ENCODE data around the gene ATRNL1. TPM values are rescaled to one million over a fixed set of nuclear protein-coding genes. Genes with fewer than 3 reads are reported as not detected.
A peak's percentile ranks its signal among the peaks of the same experiment; 100 is the strongest.

ATRNL1 gene
- total RNA-seq, 1 donor from 2014 or later, result 0.93 TPM

- Histone ChIP-seq H3K27ac (no peak overlapping the region), H3K27me3 (no peaks in the 10 kb centered on the region), H3K9me3 (no peaks in the 10 kb centered on the region), H3K4me1 (no peaks in the 10 kb centered on the region), H3K36me3 (no peaks in the 10 kb centered on the region), H3K4me3 (no peak overlapping the region)
- no peak for ATAC-seq
- intact Hi-C loops (cut with DNase I), result no loop called here
- DNase-seq, result no peak
- no peak for TF ChIP-seq CTCF (IDR thresholded peaks at IDR 0.05)
Observed at GRCh38 chr10:115974351-115974750, 881.2 kb downstream of the ATRNL1 start.

GRCh38 chr10:115974816-115975430 lies 881.8 kb downstream of the ATRNL1 start:
- Histone ChIP-seq H3K27me3 (no peaks in the 10 kb centered on the region), H3K4me1 (no peaks in the 10 kb centered on the region), H3K27ac (no peak overlapping the region), H3K36me3 (no peaks in the 10 kb centered on the region), H3K4me3 (no peak overlapping the region), H3K9me3 (no peaks in the 10 kb centered on the region)
- DNase-seq, result no peak
- intact Hi-C loops (cut with DNase I), result no loop called here
- no peak for TF ChIP-seq CTCF (IDR thresholded peaks at IDR 0.05)
- ATAC-seq, result peak; percentile 16

- DNase-seq (no peak), ATAC-seq (no peak)
- no peaks in the 10 kb centered on the region for H3K36me3 ChIP-seq
- intact Hi-C loops (cut with DNase I), result no loop called here
- H3K27me3 ChIP-seq, result no peaks in the 10 kb centered on the region
- H3K4me1 ChIP-seq, result no peaks in the 10 kb centered on the region
- no peak overlapping the region for H3K4me3 ChIP-seq
- no peak for TF ChIP-seq CTCF (IDR thresholded peaks at IDR 0.05)
- H3K27ac ChIP-seq, result no peak overlapping the region
- no peaks in the 10 kb centered on the region for H3K9me3 ChIP-seq
Observed at GRCh38 chr10:115975506-115975905, 882.3 kb downstream of the ATRNL1 start.

GRCh38 chr10:115976342-115976741 lies 883.2 kb downstream of the ATRNL1 start:
- no peaks in the 10 kb centered on the region for H3K27me3 ChIP-seq

GRCh38 chr10:115977855-115978254 lies 884.7 kb downstream of the ATRNL1 start:
- TF ChIP-seq CTCF (IDR thresholded peaks at IDR 0.05), result no peak
- H3K4me1 ChIP-seq, result no peaks in the 10 kb centered on the region
- DNase-seq (no peak), ATAC-seq (no peak)
- no peaks in the 10 kb centered on the region for H3K27me3 ChIP-seq
- no peaks in the 10 kb centered on the region for H3K36me3 ChIP-seq
- no peaks in the 10 kb centered on the region for H3K9me3 ChIP-seq
- no peak overlapping the region for H3K27ac ChIP-seq
- intact Hi-C loops (cut with DNase I), result no loop called here
- H3K4me3 ChIP-seq, result no peak overlapping the region

More at GRCh38 chr10:115976342-115976741, 883.2 kb downstream of the ATRNL1 start:
- no peak overlapping the region for H3K4me3 ChIP-seq
- DNase-seq (no peak), ATAC-seq (no peak)
- no peak overlapping the region for H3K27ac ChIP-seq
- no peaks in the 10 kb centered on the region for H3K36me3 ChIP-seq
- intact Hi-C loops (cut with DNase I), result no loop called here
- H3K9me3 ChIP-seq, result no peaks in the 10 kb centered on the region
- H3K4me1 ChIP-seq, result no peaks in the 10 kb centered on the region
- no peak for TF ChIP-seq CTCF (IDR thresholded peaks at IDR 0.05)

GRCh38 chr10:115979576-115979975 lies 886.4 kb downstream of the ATRNL1 start:
- no peak for DNase-seq
- H3K4me3 ChIP-seq, result no peak overlapping the region
- no peaks in the 10 kb centered on the region for H3K27me3 ChIP-seq
- no peak for ATAC-seq
- H3K4me1 ChIP-seq, result no peaks in the 10 kb centered on the region
- no peak overlapping the region for H3K27ac ChIP-seq
- TF ChIP-seq CTCF (IDR thresholded peaks at IDR 0.05), result no peak
- intact Hi-C loops (cut with DNase I), result no loop called here
- no peaks in the 10 kb centered on the region for H3K36me3 ChIP-seq
- H3K9me3 ChIP-seq, result no peaks in the 10 kb centered on the region
